GM21447 (cell line): ENCODE results near the gene APIP.
"Not testable (repeated sequence)": the region's sequence is repeated elsewhere in the genome, so short reads cannot be mapped to it uniquely, and the experiment has no call there.

Source experiments
- ATAC-seq: cut with Tn5 transposase; IDR thresholded peaks from one replicate; pipeline ENCODE4 v1.9.1; 2021; ENCODE audit not compliant: unreplicated experiment

The APIP gene

DNA sequence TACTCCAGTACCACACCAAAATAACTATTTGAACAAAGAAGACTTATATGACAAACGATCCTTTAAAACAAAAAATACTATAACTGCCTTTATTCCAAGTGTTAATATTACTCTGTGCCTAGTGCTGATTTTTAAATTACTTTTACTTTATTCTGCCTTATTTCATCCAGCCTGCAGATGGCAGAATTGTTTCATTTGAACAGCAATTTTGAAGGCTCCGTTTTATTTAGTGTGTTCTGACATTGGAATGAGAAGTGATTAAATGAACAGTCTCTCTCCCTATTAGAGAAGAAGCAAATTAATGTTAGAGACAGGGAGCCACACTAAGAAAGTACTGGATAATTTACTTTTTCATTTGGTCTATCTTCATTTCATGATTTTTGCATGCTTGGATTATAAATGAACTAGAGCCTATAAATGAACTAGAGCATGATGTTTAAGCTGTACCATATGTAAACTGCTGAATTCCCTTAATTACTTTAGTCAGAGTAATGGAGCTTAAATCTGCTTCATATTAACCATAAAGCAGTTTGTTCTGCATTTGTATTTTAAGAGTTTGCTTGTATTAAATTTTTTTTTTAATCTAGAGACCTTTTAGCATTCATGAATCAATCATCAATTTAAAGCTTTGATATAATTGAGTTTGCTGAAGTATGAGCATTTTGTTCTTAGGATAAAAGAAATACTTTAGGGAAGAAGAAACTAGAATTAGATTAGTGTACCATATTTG, 10.1 kb upstream of the APIP start:
- ATAC-seq = no peak

GRCh38 chr11:34924714-34925113, 8.5 kb upstream of the APIP start:
- ATAC-seq = no peak

- no peak for ATAC-seq
Observed at GRCh38 chr11:34921156-34921555, 5.0 kb upstream of the APIP start.

DNA sequence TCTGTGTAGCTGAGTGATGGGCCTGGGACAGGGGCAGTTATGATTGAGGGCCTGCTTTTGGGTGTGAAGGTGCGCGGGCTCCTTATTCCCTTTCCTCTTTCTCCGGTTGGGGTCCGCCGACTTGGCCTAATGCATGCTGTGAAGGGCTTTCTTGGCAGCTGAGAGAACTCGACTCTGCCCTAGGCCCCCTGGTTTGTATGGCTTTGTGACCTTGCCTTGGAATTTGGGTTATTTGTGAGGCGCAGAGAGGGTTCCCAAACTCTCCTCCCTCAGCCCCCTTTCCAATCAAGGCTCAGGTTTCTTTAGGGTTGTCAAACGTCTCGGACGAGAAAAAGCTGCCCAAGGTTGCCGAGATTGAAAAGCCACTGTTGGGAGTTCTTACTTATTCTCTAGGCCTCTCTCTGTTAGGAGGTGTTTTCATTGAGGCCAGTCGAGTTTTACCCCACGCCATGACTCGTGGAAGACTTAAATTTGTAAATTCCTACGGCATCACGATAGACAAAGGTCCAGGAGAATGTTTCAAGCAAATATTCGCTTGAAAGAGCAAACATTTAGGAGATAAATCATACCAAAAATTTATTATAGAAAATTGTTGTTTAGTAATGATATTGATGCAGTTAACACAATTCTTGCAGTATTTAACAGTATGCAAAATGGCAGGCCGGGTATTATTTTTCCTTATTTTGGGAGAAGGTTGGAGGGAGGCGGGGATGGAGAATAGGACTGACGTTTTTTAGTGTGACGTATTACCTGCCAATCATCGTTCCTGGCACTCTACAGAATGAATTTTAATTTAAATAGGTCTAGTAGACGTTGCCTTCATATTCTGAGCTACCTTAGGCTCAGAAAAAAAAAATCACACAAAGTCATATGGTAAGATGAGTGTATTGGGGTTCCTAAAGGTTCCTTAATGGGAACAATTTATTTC, 928 bp upstream of the APIP start:
- ATAC-seq = peak; percentile 27

DNA sequence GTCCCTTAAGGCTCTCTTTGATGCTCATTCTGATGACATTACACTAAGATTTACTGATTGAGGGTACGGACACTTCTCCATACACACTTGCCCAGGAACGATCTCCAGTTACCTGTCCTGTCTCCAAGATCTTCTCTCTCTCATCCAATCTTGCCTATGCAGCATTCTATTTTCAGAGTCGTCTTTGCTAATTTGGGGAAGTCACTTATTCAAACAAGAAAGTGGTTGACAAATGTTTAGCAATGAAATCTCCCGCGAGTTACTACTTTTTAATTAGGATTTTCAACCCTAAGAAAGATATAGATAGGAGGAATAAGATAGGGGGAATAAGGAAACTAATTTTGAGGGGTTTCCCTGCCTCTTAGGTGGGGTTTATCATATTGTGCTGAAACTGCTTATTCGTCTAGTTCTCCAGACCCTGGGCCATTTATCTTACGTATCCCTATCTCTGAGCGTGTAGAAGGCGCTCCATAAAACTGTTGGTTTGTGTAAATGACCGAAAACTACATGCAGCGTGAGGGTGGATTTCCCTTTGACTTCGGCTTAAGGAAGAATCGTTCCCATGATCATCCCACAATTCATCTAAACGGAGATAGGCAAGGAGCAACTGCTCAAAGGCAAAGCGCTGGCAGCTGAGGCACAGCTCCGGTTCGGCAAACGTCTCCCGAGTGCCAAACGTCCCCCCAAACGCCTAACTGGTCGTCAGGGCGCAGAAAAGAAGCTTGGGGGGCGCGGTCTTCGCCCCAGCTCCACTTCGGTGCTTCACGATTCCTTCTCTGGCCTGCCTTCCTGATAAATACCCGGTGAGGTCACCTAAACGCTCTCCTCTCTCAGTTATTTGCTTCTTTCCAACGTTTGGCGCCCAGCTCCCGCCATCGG, 804 bp downstream of the APIP start:
- ATAC-seq = peak; percentile 8

DNA sequence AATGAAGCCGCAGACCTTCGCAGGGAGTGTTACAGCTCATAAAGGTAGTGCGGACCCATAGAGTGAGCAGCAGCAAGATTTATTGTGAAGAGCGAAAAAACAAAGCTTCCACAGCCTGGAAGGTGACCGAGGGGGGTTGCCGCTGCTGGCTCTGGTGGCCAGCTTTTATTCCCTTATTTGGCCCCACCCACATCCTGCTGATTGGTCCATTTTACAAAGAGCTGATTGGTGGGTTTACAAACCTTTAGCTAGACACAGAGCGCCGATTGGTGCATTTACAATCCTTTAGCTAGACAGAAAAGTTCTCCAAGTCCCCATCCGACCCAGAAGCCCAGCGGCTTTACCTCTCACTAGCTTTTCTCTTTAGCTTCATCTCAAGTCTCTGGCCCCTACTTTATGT, 2.6 kb downstream of the APIP start:
- not testable (repeated sequence) for ATAC-seq

- ATAC-seq = no peak
Observed at GRCh38 chr11:34911676-34912075, 4.5 kb downstream of the APIP start.

DNA sequence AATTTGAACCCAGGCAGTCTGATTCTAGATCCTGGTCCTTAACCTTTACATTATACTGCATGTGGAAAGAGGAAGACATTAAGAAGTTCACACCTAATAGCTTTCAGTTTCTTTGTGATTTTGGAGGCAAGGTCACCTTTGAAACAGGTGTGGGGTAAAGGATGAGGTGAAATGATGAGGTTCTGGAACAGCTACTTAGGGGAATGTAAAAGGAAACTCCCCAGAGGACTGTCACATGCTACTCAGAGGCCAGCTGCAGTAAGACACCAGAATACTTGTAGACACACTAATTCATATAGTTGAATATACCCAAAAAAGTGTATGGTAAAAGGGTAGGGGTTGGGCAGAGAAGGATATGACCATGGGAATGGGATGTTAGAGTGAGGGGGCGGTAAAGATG, 5.4 kb downstream of the APIP start:
- no peak for ATAC-seq

- no peak for ATAC-seq
Observed at GRCh38 chr11:34909955-34910354, 6.2 kb downstream of the APIP start.

DNA sequence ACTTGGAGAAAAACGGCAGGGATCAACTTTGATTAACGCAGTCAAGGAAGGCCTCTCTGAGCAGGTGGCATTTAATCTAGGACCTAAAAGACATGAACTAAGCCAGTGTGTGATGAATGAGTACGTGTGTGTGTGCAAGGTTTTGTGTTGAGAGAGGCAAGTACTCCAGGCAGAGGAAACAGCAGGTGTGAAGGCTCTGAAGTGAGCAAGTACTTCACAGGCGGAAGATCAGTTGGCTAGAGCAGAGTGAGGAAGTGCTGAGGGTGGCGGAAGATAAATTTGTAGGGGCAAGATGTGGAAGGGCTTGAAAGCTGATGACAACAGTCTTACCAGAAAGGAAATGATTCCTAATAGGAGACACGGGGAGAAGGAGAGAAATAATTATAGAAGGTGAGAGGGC, 6.8 kb downstream of the APIP start:
- no peak for ATAC-seq

- no peak for ATAC-seq
Observed at GRCh38 chr11:34907934-34908593, 8.1 kb downstream of the APIP start.

- no peak for ATAC-seq
Observed at GRCh38 chr11:34905666-34906065, 10.5 kb downstream of the APIP start.

GRCh38 chr11:34904421-34904955, 11.7 kb downstream of the APIP start:
- ATAC-seq = no peak

DNA sequence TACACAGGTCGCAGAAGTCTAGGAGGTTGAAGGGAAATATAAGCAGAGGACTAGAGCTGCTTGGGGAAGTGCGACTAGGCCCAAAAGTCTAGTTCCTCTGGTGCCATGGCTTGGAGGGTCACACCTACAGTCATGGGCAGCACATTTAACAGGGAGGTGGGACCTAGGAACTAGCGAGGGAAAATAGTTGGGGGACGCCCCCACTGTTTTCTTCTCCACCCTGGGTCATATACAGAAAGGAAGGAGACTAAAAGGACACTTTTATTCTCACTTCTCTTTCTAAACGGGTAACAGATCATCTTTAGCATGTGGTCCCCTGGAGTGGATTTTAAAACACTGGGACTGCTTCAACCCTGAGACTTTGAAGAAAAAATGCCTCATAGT, 16.6 kb downstream of the APIP start:
- ATAC-seq = no peak

- ATAC-seq = no peak
Observed at GRCh38 chr11:34898474-34898873, 17.7 kb downstream of the APIP start.

DNA sequence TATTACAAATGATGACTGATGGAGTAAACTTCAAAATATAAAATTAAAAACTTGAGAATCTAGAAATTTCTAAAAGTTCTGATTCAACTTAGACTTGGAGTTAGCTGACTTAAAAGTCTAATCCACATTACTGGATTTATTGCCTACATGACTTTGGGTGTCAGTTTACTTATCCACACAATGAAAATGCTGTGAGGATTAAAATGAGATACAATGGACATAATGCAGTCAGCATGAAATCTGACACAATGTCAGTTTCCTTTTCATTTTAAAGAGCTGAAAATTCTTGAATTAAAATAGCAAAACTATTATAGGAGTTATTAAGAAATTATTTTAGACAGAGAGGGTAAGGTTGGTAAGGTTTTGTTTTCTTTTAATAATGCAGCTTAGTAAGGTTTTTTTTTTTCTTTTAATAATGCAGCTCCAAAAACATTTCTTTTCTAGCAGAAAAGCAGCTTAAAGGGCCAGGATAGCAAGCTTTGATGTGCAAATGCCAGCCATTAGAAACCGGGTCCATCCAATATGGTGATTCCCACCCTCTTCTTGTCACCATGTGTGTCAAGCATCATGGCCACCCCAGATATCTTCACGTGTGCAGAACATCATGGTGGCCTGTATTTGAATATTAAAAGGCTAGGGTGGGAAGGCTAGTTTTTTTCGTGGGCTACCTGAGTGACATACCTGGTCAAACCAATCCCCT, 18.9 kb downstream of the APIP start:
- no peak for ATAC-seq

DNA sequence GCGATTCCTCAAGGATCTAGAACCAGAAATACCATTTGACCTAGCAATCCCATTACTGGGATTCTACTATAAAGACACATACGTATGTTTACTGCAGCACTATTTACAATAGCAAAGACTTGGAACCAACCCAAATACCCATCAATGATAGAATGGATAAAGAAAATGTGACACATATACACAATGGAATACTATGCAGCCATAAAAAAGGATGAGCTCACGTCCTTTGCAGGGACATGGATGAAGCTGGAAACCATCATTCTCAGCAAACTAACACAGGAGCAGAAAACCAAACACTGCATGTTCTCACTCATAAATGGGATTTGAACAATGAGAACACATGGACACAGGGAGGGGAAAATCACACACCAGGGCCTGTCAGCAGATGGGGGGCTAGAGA, 20.0 kb downstream of the APIP start:
- not testable (repeated sequence) for ATAC-seq

DNA sequence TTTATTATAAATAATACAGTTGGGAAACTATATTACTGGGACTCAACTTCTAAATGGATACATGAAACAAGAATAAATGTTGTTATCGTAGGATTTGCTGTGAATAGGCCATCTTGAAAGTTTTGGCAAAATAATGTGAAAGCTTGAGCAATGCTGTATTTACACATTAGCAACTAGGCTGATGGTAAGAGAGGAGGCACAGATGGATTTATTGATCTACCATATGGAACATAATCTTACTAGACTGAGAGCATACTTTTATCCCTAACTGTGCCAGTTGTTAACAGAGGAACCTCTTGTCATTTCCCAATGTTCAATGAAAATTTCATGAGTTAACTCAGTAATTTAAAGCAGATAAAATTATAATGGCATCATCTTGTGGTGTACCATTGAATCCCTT, 22.8 kb downstream of the APIP start:
- no peak for ATAC-seq

- ATAC-seq = no peak
Observed at GRCh38 chr11:34891611-34892010, 24.6 kb downstream of the APIP start.

DNA sequence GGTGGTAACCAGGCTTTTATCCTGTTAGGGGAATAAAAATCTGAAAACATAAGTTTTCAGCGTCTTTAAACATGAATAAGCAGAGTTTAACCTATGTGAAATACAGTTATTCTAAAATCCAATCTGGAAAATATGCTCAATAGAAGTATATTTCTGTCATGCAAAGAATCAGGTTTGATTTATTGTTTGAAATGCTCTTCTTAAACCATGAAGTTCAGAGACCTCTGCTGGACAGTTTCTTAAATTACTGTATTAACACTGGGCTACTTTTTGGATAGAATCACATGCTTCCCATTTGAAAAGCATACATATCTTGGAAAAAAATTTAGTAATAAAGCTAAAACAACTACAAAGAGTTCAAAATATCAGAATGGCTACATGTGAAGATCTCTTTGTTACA, 25.4 kb downstream of the APIP start:
- no peak for ATAC-seq
